GM12878 (cell line): ENCODE measurements around the gene SNX8. TPM values are rescaled to one million over a fixed set of nuclear protein-coding genes. Genes with fewer than 3 reads are reported as not detected.

ENCODE experiments used
- ATAC-seq: fragments of 200-7000 bp; cut with Tn5 transposase; 3 replicates; pipeline ENCODE4 v1.9.1; 2020; ENCODE audit warnings: mild to moderate bottlenecking, moderate library complexity
- Bru-seq: library from RNA; stranded (reverse); fragments of 400-500 nt; gene quantifications from one replicate; lab custom pipeline; 2021; lab: Mats Ljungman, UMichigan
- BruChase-seq, 2 experiments: library from RNA; stranded (reverse); fragments of 400-500 nt; gene quantifications; one replicate each; lab custom pipeline; 2021; lab: Mats Ljungman, UMichigan
- BruUV-seq: library from RNA; stranded (reverse); fragments of 400-500 nt; replicated peaks from 2 replicates; lab custom pipeline; 2021; lab: Mats Ljungman, UMichigan
- CTCF ChIA-PET: fragments of 300-600 bp; sonication (Branson Sonifier 250); formaldehyde crosslinking; extraction: SDS; loops from one replicate; lab custom pipeline; 2021; ENCODE audit warnings: inconsistent platforms; lab: Yijun Ruan, JAX
- POLR2A ChIA-PET: fragments of 350-600 bp; formaldehyde crosslinking; extraction: SDS; loops from one replicate; lab custom pipeline; 2021; ENCODE audit warnings: inconsistent platforms; lab: Charles Lee
- RAD21 ChIA-PET: fragments of 300-600 bp; sonication (Branson Sonifier 250); formaldehyde crosslinking; loops from one replicate; lab custom pipeline; 2023; ENCODE audit warnings: antibody characterized with exemption; ENCODE audit not compliant: unreplicated experiment; lab: Charles Lee
- SMC1A ChIA-PET: fragments of 300-600 bp; sonication (Branson Sonifier 250); formaldehyde crosslinking; loops from one replicate; lab custom pipeline; 2023; ENCODE audit not compliant: unreplicated experiment, uncharacterized antibody; lab: Charles Lee
- DNase-seq: peaks from one replicate; pipeline ENCODE4 v3.0.0-alpha.2; 2011; ENCODE audit warnings: low read depth, low spot score
- FAIRE-seq: peaks from 3 replicates; lab custom pipeline; 2011; peaks lifted over from hg19 to GRCh38; lab: Jason Lieb, UNC
- H2AFZ ChIP-seq: 2 replicates; pipeline ENCODE4 v1.6.0; 2011; ENCODE audit warnings: low read depth, low read length, control low read depth; ENCODE audit not compliant: control insufficient read depth
- H3K27ac ChIP-seq: 2 replicates; pipeline ENCODE4 v1.5.1; 2011; ENCODE audit warnings: control low read depth; ENCODE audit not compliant: control insufficient read depth, insufficient read depth
- H3K27me3 ChIP-seq, 2 experiments: replicated peaks in 1 of 2; 2 replicates each; pipeline versions ENCODE4 v1.6.0 to v1.6.1; 2011; ENCODE audit warnings: low read length in 1 of 2; ENCODE audit not compliant: control insufficient read depth in 2 of 2, insufficient read depth in 2 of 2
- H3K36me3 ChIP-seq, 2 experiments: 2 replicates each; pipeline ENCODE4 v1.5.1; 2011; ENCODE audit warnings: low read length in 1 of 2; ENCODE audit not compliant: control insufficient read depth in 2 of 2, insufficient read depth in 2 of 2
- H3K4me1 ChIP-seq: 2 replicates; pipeline ENCODE4 v1.6.1; 2011; ENCODE audit warnings: mild to moderate bottlenecking, low read length, moderate library complexity, mixed read lengths; ENCODE audit not compliant: control insufficient read depth, insufficient read depth
- H3K4me2 ChIP-seq: 2 replicates; pipeline ENCODE4 v1.6.0; 2011; ENCODE audit warnings: control low read depth; ENCODE audit not compliant: control insufficient read depth, insufficient read depth
- H3K4me3 ChIP-seq: fragments of 200-600 bp; sonication (generic); 2 replicates; pipeline ENCODE4 v1.5.1; 2016
- H3K79me2 ChIP-seq: 2 replicates; pipeline ENCODE4 v1.6.0; 2011; ENCODE audit warnings: low read length; ENCODE audit not compliant: control insufficient read depth, insufficient read depth
- H3K9ac ChIP-seq: 2 replicates; pipeline ENCODE4 v1.8.0; 2011; ENCODE audit warnings: low read length, control low read depth, mixed read lengths; ENCODE audit not compliant: control insufficient read depth, insufficient read depth
- H3K9me3 ChIP-seq: replicated peaks from 3 replicates; pipeline ENCODE4 v1.5.1; 2011; ENCODE audit warnings: mild to moderate bottlenecking, low read length; ENCODE audit not compliant: control insufficient read depth, insufficient read depth
- H4K20me1 ChIP-seq: 2 replicates; pipeline ENCODE4 v1.6.0; 2011; ENCODE audit not compliant: control insufficient read depth, insufficient read depth
- EGR1 ChIP-seq, 2 experiments: IDR thresholded peaks; 1 replicate in 1 of 2; 2 replicates in 1 of 2; pipeline ENCODE4 v1.6.1; 2011 to 2012; ENCODE audit warnings: low read depth in 2 of 2, low read length in 2 of 2, borderline replicate concordance in 1 of 2, mild to moderate bottlenecking in 1 of 2, moderate library complexity in 1 of 2
- ESRRA ChIP-seq: IDR thresholded peaks from 2 replicates; pipeline ENCODE4 v1.6.1; 2012; ENCODE audit warnings: mild to moderate bottlenecking, low read length, improper control_type of control experiment
- IKZF2 ChIP-seq, 2 experiments: fragments of 450-650 bp; IDR thresholded peaks; 2 replicates each; pipeline ENCODE4 v1.6.1; 2017; ENCODE audit warnings: mild to moderate bottlenecking in 2 of 2, moderate library complexity in 2 of 2
- PAX5 ChIP-seq: IDR thresholded peaks from 2 replicates; pipeline ENCODE4 v1.6.1; 2011; ENCODE audit warnings: low read depth, low read length, borderline replicate concordance
- WGBS: methylation state at CpG from one replicate; pipeline ENCODE4 v1.1.6; 2016; ENCODE audit warnings: low lambda C conversion rate; ENCODE audit not compliant: insufficient replicate concordance, insufficient coverage; ENCODE audit errors: missing lambda C conversion rate; 5-methylcytosine and 5-hydroxymethylcytosine counted together
- in situ Hi-C: fragments of 300-500 bp; cut with MboI; formaldehyde crosslinking; loops from 9 replicates; pipeline ENCODE4 v1.14.3; 2018; ENCODE audit warnings: mixed read lengths
- intact Hi-C: fragments of 100-400 bp; cut with micrococcal nuclease; formaldehyde crosslinking; loops from one replicate; pipeline ENCODE4 v1.14.2; 2022; ENCODE audit not compliant: unreplicated experiment
- long read RNA-seq, 2 experiments: library from polyadenylated mRNA; unstranded; transcript quantifications; one replicate each; pipeline ENCODE4 v2.0.0, GENCODE V29; 2019 to 2020
- polyA minus RNA-seq, 3 experiments: library from RNA; depleted of rRNA, polyadenylated mRNA; stranded (reverse); fragments of >200 nt; gene quantifications; 2 replicates each; pipeline ENCODE4 v1.2.3, GENCODE V29; 2011
- polyA plus RNA-seq, 11 experiments: library from polyadenylated mRNA; depleted of rRNA in 4 of 11; unstranded in 6 of 11; stranded (reverse) in 5 of 11; fragments of >200 nt; fragmentation: Nextera tagmentation in 4 of 11; fragmentation: Illumina TruSeq in 1 of 11; extraction: Ambion mirVana in 4 of 11; extraction: Trizol in 1 of 11; gene quantifications; 1 replicate in 1 of 11; 2 replicates in 10 of 11; pipeline versions ENCODE4 v1.2.1 to v1.2.3, GENCODE V29; 2011 to 2016; ENCODE audit warnings: inconsistent platforms in 2 of 11, missing spikeins in 2 of 11, low read depth in 1 of 11
- total RNA-seq, 4 experiments: library from RNA; depleted of rRNA in 3 of 4; stranded (reverse); fragments of >200 nt in 3 of 4; fragmentation: Illumina TruSeq in 1 of 4; extraction: Trizol in 1 of 4; gene quantifications; 2 replicates each; pipeline versions ENCODE4 v1.2.1 to v1.2.3, GENCODE V29; 2013 to 2021
- TF ChIP-seq, protein P1 (sequence below): IDR thresholded peaks from 2 replicates; pipeline ENCODE4 v1.6.1; 2012; ENCODE audit warnings: low read depth, low read length, improper control_type of control experiment
- TF ChIP-seq, protein P2 (sequence below): fragments of 450-650 bp; formaldehyde crosslinking; IDR thresholded peaks from 2 replicates; pipeline ENCODE4 v1.4.0; 2022; ENCODE audit warnings: mild to moderate bottlenecking, moderate library complexity

The SNX8 gene, protein sequence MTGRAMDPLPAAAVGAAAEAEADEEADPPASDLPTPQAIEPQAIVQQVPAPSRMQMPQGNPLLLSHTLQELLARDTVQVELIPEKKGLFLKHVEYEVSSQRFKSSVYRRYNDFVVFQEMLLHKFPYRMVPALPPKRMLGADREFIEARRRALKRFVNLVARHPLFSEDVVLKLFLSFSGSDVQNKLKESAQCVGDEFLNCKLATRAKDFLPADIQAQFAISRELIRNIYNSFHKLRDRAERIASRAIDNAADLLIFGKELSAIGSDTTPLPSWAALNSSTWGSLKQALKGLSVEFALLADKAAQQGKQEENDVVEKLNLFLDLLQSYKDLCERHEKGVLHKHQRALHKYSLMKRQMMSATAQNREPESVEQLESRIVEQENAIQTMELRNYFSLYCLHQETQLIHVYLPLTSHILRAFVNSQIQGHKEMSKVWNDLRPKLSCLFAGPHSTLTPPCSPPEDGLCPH
- total RNA-seq (2013; cell fraction: nucleolus; rRNA removed) = 69.7 and 75.0 TPM in 2 replicates
- total RNA-seq (2014; rRNA removed) (40.5 and 42.2 TPM in 2 replicates), total RNA-seq (2014; rRNA removed; fragmentation: Illumina TruSeq; extraction: Trizol) (46.5 and 51.6 TPM in 2 replicates), total RNA-seq (2021) (150 and 156 TPM in 2 replicates), polyA plus RNA-seq (2011; rRNA removed) (92.1 and 210 TPM in 2 replicates), polyA plus RNA-seq (2014; fragmentation: Illumina TruSeq; extraction: Trizol) (19.4 and 79.8 TPM in 2 replicates), polyA plus RNA-seq (2014; fragmentation: Nextera tagmentation; extraction: Ambion mirVana) (10 to 100 TPM in 1 of 2 experiments, 1 to 10 TPM in 1; 6.4 to 21.5 TPM), polyA plus RNA-seq (2014; rRNA removed) (115 and 118 TPM in 2 replicates), polyA plus RNA-seq (2016; fragmentation: Nextera tagmentation; extraction: Ambion mirVana) (100 to 1,000 TPM; 118 to 133 TPM), polyA minus RNA-seq (2011; rRNA and poly(A)+ RNA removed) (199 and 253 TPM in 2 replicates), Bru-seq, nascent RNA (percentile 79 among the genes with signal in this experiment), BruChase-seq, experiment 1, labeled RNA remaining after a 6-hour chase (percentile 80 among the genes with signal in this experiment), BruChase-seq, experiment 2, labeled RNA remaining after a 2-hour chase (percentile 78 among the genes with signal in this experiment)
- polyA plus RNA-seq (2011; ENCODE audit: low read depth) = 12.4 TPM
- 146 and 248 TPM in 2 replicates for polyA plus RNA-seq (2011; cell fraction: cytosol; rRNA removed)
- 220 and 232 TPM in 2 replicates for polyA plus RNA-seq (2011; cell fraction: nucleus; rRNA removed)
- 101 and 127 TPM in 2 replicates for polyA plus RNA-seq (2012)
- polyA minus RNA-seq (2011; cell fraction: cytosol; rRNA and poly(A)+ RNA removed) = 69.8 and 71.0 TPM in 2 replicates
- 31.3 and 40.8 TPM in 2 replicates for polyA minus RNA-seq (2011; cell fraction: nucleus; rRNA and poly(A)+ RNA removed)
- long read RNA-seq, experiment 1, full-length matches to known transcripts = 80 of 113 reads
- long read RNA-seq, experiment 1, partial matches to known transcripts = 4 of 113 reads
- long read RNA-seq, experiment 1, other reads (novel, unspliced or antisense) = 29 of 113 reads
- long read RNA-seq, experiment 2, full-length matches to known transcripts = 44 of 69 reads
- long read RNA-seq, experiment 2, partial matches to known transcripts = 6 of 69 reads
- long read RNA-seq, experiment 2, other reads (novel, unspliced or antisense) = 19 of 69 reads

DNA sequence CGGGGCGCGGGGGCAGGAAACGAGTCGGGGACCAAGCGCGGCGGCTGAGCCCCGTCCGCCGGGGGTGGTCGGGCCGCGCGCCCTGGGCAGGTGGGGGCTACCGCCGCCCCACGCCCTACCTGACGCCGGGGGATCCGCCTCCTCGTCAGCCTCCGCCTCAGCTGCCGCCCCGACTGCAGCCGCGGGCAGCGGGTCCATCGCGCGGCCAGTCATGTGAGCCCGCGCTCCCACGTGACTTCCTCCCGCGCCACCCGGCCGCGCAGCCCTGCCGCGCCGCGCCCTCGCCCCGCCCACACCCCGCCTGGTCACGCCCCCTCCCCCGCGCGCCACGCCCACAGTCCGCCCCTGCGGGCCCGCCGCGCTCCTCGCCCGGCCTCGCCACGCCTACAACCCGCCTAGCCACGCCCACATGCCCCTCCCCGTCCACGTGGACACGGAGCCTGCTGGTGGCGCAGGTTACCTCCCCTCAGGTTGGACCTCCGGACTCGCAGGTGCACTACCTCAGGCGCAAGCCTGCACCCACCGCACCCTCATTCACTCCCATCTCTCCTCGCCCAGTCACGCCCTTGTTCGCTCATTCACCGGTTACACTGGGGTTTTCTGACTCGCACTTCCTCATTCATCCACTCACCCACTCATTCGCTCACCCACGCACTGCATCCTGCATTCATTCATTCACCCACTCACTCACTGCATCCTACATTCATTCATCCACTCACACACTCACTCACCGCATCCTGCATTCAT, at the start of gene SNX8:
TSS of gene SNX8 (minus strand) at position 233 of the 747 bp plus-strand sequence. CDS start at position 213, 20 bp downstream.
- H3K4me3 ChIP-seq = peak within 1 kb of the TSS; percentile 99
- WGBS = 1% methylated on average over 51 of the region's 78 CpGs
- no peaks in the 10 kb centered on the region; the same call in 2 of the 3 replicates for H3K9me3 ChIP-seq
- POLR2A ChIA-PET = interaction anchor here (0.6 to 2.6 kb wide), 5 partner anchors 14 to 532 kb away, joined by 3 to 16 read pairs (median 7); no protein-coding TSS in a partner anchor
- FAIRE-seq (peak; percentile 52), DNase-seq (no peak), ATAC-seq (peak; percentile 77)
- peaks cover 43% of the 10 kb centered on the region for H3K79me2 ChIP-seq
- no TSS peak for BruUV-seq
- H3K27ac ChIP-seq = peak within 1 kb of the TSS; percentile 92
- CTCF ChIA-PET = interaction anchor here (0.7 to 1.1 kb wide), 2 partner anchors 53 to 77 kb away, joined by 3 read pairs; no protein-coding TSS in a partner anchor
- peak within 1 kb of the TSS; percentile 87 for H3K4me2 ChIP-seq
- H3K36me3 ChIP-seq = peaks cover 0 to 5% of the 10 kb centered on the region in 2 experiments; a peak in 1 of 4 replicates
- H3K4me1 ChIP-seq = peaks cover 17% of the 10 kb centered on the region
- H4K20me1 ChIP-seq = no peaks in the 10 kb centered on the region
- peak within 1 kb of the TSS; percentile 68 for H2AFZ ChIP-seq
- in situ Hi-C loops (no loop called here), intact Hi-C loops (loop anchor here (2.0 to 5.0 kb wide), 2 partner anchors 40 to 72 kb away; partner anchors contain the start of genes EIF3B, MRM2 and NUDT1)
- peak within 1 kb of the TSS; percentile 71 for H3K9ac ChIP-seq
- RAD21 ChIA-PET = interaction anchor here (1.4 to 4.6 kb wide), 3 partner anchors 15 to 77 kb away, joined by 4 to 28 read pairs (median 10); no protein-coding TSS in a partner anchor
- SMC1A ChIA-PET = interaction anchor here (1.0 to 2.8 kb wide), 4 partner anchors 14 to 74 kb away, joined by 3 to 11 read pairs (median 4); no protein-coding TSS in a partner anchor
- no peaks in the 10 kb centered on the region for H3K27me3 ChIP-seq
- no peak for TF ChIP-seq ESRRA
- peak in 1 of 2 experiments; percentile 31; a peak in 2 of 4 replicates for TF ChIP-seq IKZF2 (IDR thresholded peaks at IDR 0.05)
- TF ChIP-seq, protein P1, sequence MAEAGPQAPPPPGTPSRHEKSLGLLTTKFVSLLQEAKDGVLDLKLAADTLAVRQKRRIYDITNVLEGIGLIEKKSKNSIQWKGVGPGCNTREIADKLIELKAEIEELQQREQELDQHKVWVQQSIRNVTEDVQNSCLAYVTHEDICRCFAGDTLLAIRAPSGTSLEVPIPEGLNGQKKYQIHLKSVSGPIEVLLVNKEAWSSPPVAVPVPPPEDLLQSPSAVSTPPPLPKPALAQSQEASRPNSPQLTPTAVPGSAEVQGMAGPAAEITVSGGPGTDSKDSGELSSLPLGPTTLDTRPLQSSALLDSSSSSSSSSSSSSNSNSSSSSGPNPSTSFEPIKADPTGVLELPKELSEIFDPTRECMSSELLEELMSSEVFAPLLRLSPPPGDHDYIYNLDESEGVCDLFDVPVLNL = no peak
- TF ChIP-seq, protein P2, sequence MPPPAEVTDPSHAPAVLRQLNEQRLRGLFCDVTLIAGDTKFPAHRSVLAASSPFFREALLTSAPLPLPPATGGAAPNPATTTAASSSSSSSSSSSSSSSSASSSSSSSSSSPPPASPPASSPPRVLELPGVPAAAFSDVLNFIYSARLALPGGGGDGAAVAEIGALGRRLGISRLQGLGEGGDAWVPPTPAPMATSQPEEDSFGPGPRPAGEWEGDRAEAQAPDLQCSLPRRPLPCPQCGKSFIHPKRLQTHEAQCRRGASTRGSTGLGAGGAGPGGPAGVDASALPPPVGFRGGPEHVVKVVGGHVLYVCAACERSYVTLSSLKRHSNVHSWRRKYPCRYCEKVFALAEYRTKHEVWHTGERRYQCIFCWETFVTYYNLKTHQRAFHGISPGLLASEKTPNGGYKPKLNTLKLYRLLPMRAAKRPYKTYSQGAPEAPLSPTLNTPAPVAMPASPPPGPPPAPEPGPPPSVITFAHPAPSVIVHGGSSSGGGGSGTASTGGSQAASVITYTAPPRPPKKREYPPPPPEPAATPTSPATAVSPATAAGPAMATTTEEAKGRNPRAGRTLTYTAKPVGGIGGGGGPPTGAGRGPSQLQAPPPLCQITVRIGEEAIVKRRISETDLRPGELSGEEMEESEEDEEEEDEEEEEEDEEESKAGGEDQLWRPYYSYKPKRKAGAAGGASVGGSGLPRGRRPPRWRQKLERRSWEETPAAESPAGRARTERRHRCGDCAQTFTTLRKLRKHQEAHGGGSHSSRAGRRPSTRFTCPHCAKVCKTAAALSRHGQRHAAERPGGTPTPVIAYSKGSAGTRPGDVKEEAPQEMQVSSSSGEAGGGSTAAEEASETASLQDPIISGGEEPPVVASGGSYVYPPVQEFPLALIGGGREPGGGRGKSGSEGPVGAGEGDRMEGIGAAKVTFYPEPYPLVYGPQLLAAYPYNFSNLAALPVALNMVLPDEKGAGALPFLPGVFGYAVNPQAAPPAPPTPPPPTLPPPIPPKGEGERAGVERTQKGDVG (CRISPR knock-in tag) = no peak
- peak in 1 of 2 experiments; percentile 92; a peak in 2 of 3 replicates for TF ChIP-seq EGR1 (IDR thresholded peaks at IDR 0.05; ENCODE audit: borderline replicate concordance in 1 of 2, low read depth in 2 of 2, low read length in 2 of 2)
- no peak for TF ChIP-seq PAX5
